Measurements from ENCODE around the gene CCDC93. TPM values are rescaled to one million over a fixed set of nuclear protein-coding genes. Genes with fewer than 3 reads are reported as not detected.

The CCDC93 gene
- polyA plus RNA-seq, 1 donor from 2014 or later = 98.4 TPM

GRCh38 chr2:117921520-117921919 is 92.3 kb downstream of the CCDC93 start:
- no peak overlapping the region for H3K9ac ChIP-seq (ENCODE audit: low read length)
- peaks cover 9% of the 10 kb centered on the region for H3K36me3 ChIP-seq (ENCODE audit: insufficient read depth, low read length)
- H3F3A ChIP-seq (ENCODE audit: insufficient read depth, low read length, poor library complexity, severe bottlenecking) = no peaks in the 10 kb centered on the region

GRCh38 chr2:117918608-117919007 is 95.3 kb downstream of the CCDC93 start:
- Histone ChIP-seq H3K36me3 (ENCODE audit: insufficient read depth, low read length) (peaks cover 9% of the 10 kb centered on the region), H3K4me2 (ENCODE audit: low read length) (no peak overlapping the region), H3K4me3 (ENCODE audit: low read length) (no peak overlapping the region), H4K20me1 (ENCODE audit: insufficient read depth) (no peaks in the 10 kb centered on the region), H2AFZ (ENCODE audit: low read depth, low read length) (no peak overlapping the region), H3K79me2 (replicated peaks; ENCODE audit: insufficient read depth, low read length) (no peaks in the 10 kb centered on the region), H3F3A (ENCODE audit: insufficient read depth, low read length, poor library complexity, severe bottlenecking) (no peaks in the 10 kb centered on the region), H3K27ac (ENCODE audit: low read length) (no peak overlapping the region), H3K27me3 (ENCODE audit: insufficient read depth, low read depth, low read length) (no peaks in the 10 kb centered on the region), H3K9me3 (ENCODE audit: low read length) (no peaks in the 10 kb centered on the region), H3K9me2 (ENCODE audit: insufficient read depth, low read length) (no peaks in the 10 kb centered on the region), H3K9ac (ENCODE audit: low read length) (no peak overlapping the region)
- TF ChIP-seq RAD21 (conservative IDR thresholded peaks at IDR 0.05) = no peak
- no peak for TF ChIP-seq POLR2AphosphoS5 (IDR thresholded peaks at IDR 0.05)
- no peak for TF ChIP-seq TAF1 (IDR thresholded peaks at IDR 0.05; ENCODE audit: low read depth)
- TF ChIP-seq REST (IDR thresholded peaks at IDR 0.05; ENCODE audit: borderline replicate concordance) = no peak
- no peak for TF ChIP-seq SMC3 (conservative IDR thresholded peaks at IDR 0.05; ENCODE audit: poor library complexity)
- TF ChIP-seq CTCF (IDR thresholded peaks at IDR 0.05; ENCODE audit: poor library complexity, severe bottlenecking) = no peak
- no peak for TF ChIP-seq MXI1 (conservative IDR thresholded peaks at IDR 0.05; ENCODE audit: poor library complexity, severe bottlenecking)
- no peak for TF ChIP-seq EP300 (conservative IDR thresholded peaks at IDR 0.05; ENCODE audit: poor library complexity, severe bottlenecking)
- TF ChIP-seq EZH2 (IDR thresholded peaks at IDR 0.05; ENCODE audit: borderline replicate concordance, insufficient read depth, low read length, poor library complexity, severe bottlenecking) = no peak

More at GRCh38 chr2:117921520-117921919, 92.3 kb downstream of the CCDC93 start:
- Histone ChIP-seq H3K4me2 (ENCODE audit: low read length) (no peak overlapping the region), H3K9me2 (ENCODE audit: insufficient read depth, low read length) (no peaks in the 10 kb centered on the region), H2AFZ (ENCODE audit: low read depth, low read length) (no peak overlapping the region), H3K9me3 (ENCODE audit: low read length) (no peaks in the 10 kb centered on the region), H3K27ac (ENCODE audit: low read length) (no peak overlapping the region), H3K4me3 (ENCODE audit: low read length) (no peak overlapping the region), H3K79me2 (replicated peaks; ENCODE audit: insufficient read depth, low read length) (no peaks in the 10 kb centered on the region), H3K27me3 (ENCODE audit: insufficient read depth, low read depth, low read length) (no peaks in the 10 kb centered on the region), H4K20me1 (ENCODE audit: insufficient read depth) (no peaks in the 10 kb centered on the region)
- TF ChIP-seq TAF1 (IDR thresholded peaks at IDR 0.05; ENCODE audit: low read depth) (no peak), SMC3 (conservative IDR thresholded peaks at IDR 0.05; ENCODE audit: poor library complexity) (no peak), RAD21 (conservative IDR thresholded peaks at IDR 0.05) (no peak), EP300 (conservative IDR thresholded peaks at IDR 0.05; ENCODE audit: poor library complexity, severe bottlenecking) (no peak), MXI1 (conservative IDR thresholded peaks at IDR 0.05; ENCODE audit: poor library complexity, severe bottlenecking) (no peak), EZH2 (IDR thresholded peaks at IDR 0.05; ENCODE audit: borderline replicate concordance, insufficient read depth, low read length, poor library complexity, severe bottlenecking) (no peak), POLR2AphosphoS5 (IDR thresholded peaks at IDR 0.05) (no peak), CTCF (IDR thresholded peaks at IDR 0.05; ENCODE audit: poor library complexity, severe bottlenecking) (no peak)

All from neural cell (in vitro differentiated cells).